ENCODE data around the gene MAG.

The MAG gene

GRCh38 chr19:35267353-35267817 is 24.6 kb upstream of the MAG start:
- Histone ChIP-seq H3K36me3 (ENCODE audit: control insufficient read depth, insufficient read depth, low read length) (peaks cover 15% of the 10 kb centered on the region), H3K4me3 (ENCODE audit: low read length) (peak overlapping the region; percentile 31), H3K4me1 (ENCODE audit: control insufficient read depth, insufficient read depth, low read length) (peaks cover 27% of the 10 kb centered on the region), H3K27me3 (ENCODE audit: control insufficient read depth, insufficient read depth, low read length) (no peaks in the 10 kb centered on the region), H3K9ac (ENCODE audit: low read length) (peak overlapping the region; percentile 83), H3K9me3 (ENCODE audit: control insufficient read depth, low read length) (no peaks in the 10 kb centered on the region)

GRCh38 chr19:35267818-35268535 is 24.0 kb upstream of the MAG start:
- H3K36me3 ChIP-seq (ENCODE audit: control insufficient read depth, insufficient read depth, low read length) = peaks cover 15% of the 10 kb centered on the region
- H3K4me1 ChIP-seq (ENCODE audit: control insufficient read depth, insufficient read depth, low read length) = peaks cover 27% of the 10 kb centered on the region

GRCh38 chr19:35268536-35269437 is 23.2 kb upstream of the MAG start, which contains the start of gene USF2:
TSS of gene USF2 (plus strand) at chr19:35268962. CDS start at chr19:35269102, 140 bp downstream.
- no peaks in the 10 kb centered on the region for H3K9me3 ChIP-seq (ENCODE audit: control insufficient read depth, low read length)
- no peaks in the 10 kb centered on the region for H3K27me3 ChIP-seq (ENCODE audit: control insufficient read depth, insufficient read depth, low read length)
- H3K9ac ChIP-seq (ENCODE audit: low read length) = peak within 1 kb of the TSS; percentile 83
- peaks cover 15% of the 10 kb centered on the region for H3K36me3 ChIP-seq (ENCODE audit: control insufficient read depth, insufficient read depth, low read length)
- H3K4me1 ChIP-seq (ENCODE audit: control insufficient read depth, insufficient read depth, low read length) = peaks cover 27% of the 10 kb centered on the region
- H3K4me3 ChIP-seq (ENCODE audit: low read length) = peak within 1 kb of the TSS; percentile 31

More at GRCh38 chr19:35267818-35268535, 24.0 kb upstream of the MAG start:
- Histone ChIP-seq H3K9ac (ENCODE audit: low read length) (peak overlapping the region; percentile 83), H3K9me3 (ENCODE audit: control insufficient read depth, low read length) (no peaks in the 10 kb centered on the region), H3K27me3 (ENCODE audit: control insufficient read depth, insufficient read depth, low read length) (no peaks in the 10 kb centered on the region), H3K4me3 (ENCODE audit: low read length) (peak overlapping the region; percentile 31)

- Histone ChIP-seq H3K4me1 (ENCODE audit: control insufficient read depth, insufficient read depth, low read length) (peaks cover 27% of the 10 kb centered on the region), H3K27me3 (ENCODE audit: control insufficient read depth, insufficient read depth, low read length) (no peaks in the 10 kb centered on the region), H3K9me3 (ENCODE audit: control insufficient read depth, low read length) (no peaks in the 10 kb centered on the region), H3K4me3 (ENCODE audit: low read length) (no peak overlapping the region), H3K9ac (ENCODE audit: low read length) (peak overlapping the region; percentile 42), H3K36me3 (ENCODE audit: control insufficient read depth, insufficient read depth, low read length) (peaks cover 9% of the 10 kb centered on the region)
Observed at GRCh38 chr19:35269438-35270117, 22.4 kb upstream of the MAG start.

- Histone ChIP-seq H3K9me3 (ENCODE audit: control insufficient read depth, low read length) (no peaks in the 10 kb centered on the region), H3K9ac (ENCODE audit: low read length) (no peak overlapping the region), H3K4me3 (ENCODE audit: low read length) (no peak overlapping the region), H3K27me3 (ENCODE audit: control insufficient read depth, insufficient read depth, low read length) (no peaks in the 10 kb centered on the region), H3K36me3 (ENCODE audit: control insufficient read depth, insufficient read depth, low read length) (peaks cover 9% of the 10 kb centered on the region), H3K4me1 (ENCODE audit: control insufficient read depth, insufficient read depth, low read length) (peaks cover 22% of the 10 kb centered on the region)
Observed at GRCh38 chr19:35270381-35270811, 21.6 kb upstream of the MAG start.

- Histone ChIP-seq H3K36me3 (ENCODE audit: control insufficient read depth, insufficient read depth, low read length) (peaks cover 9% of the 10 kb centered on the region), H3K27me3 (ENCODE audit: control insufficient read depth, insufficient read depth, low read length) (no peaks in the 10 kb centered on the region), H3K9ac (ENCODE audit: low read length) (no peak overlapping the region), H3K4me1 (ENCODE audit: control insufficient read depth, insufficient read depth, low read length) (peaks cover 17% of the 10 kb centered on the region), H3K4me3 (ENCODE audit: low read length) (no peak overlapping the region), H3K9me3 (ENCODE audit: control insufficient read depth, low read length) (no peaks in the 10 kb centered on the region)
Observed at GRCh38 chr19:35271546-35271945, 20.4 kb upstream of the MAG start.

DNA sequence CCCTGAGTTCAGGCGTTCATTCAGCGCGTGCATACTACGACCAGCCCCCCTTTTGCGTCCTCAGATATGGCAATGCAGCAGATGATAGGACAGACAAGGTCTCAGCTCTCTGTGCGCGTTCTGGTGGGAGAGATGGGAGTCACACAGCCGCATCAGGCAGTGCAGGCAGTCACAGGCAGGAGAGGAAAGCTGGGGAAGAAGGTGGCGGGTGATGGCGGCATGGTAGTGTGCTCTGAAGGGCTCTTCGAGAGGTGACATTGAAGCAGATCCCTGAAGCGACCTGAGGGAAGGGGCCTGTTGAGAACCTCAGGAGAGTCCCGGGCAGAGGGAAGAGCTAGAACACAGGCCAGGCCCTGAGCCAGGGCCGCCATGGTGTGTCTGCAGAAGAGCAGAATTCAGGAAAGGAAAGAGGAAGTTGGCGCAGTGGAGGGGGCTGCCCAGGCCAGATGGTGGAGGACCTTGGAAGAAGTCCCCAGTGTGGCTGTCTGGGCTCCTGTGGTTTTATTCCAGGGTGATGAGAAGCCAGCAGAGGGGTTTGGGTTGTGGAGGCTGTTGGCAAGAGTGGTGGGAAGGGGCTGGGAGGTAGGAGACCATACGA is 19.7 kb upstream of the MAG start:
- peaks cover 10% of the 10 kb centered on the region for H3K4me1 ChIP-seq (ENCODE audit: control insufficient read depth, insufficient read depth, low read length)
- no peaks in the 10 kb centered on the region for H3K27me3 ChIP-seq (ENCODE audit: control insufficient read depth, insufficient read depth, low read length)
- no peak overlapping the region for H3K9ac ChIP-seq (ENCODE audit: low read length)
- H3K4me3 ChIP-seq (ENCODE audit: low read length) = no peak overlapping the region
- no peaks in the 10 kb centered on the region for H3K9me3 ChIP-seq (ENCODE audit: control insufficient read depth, low read length)
- peaks cover 9% of the 10 kb centered on the region for H3K36me3 ChIP-seq (ENCODE audit: control insufficient read depth, insufficient read depth, low read length)

DNA sequence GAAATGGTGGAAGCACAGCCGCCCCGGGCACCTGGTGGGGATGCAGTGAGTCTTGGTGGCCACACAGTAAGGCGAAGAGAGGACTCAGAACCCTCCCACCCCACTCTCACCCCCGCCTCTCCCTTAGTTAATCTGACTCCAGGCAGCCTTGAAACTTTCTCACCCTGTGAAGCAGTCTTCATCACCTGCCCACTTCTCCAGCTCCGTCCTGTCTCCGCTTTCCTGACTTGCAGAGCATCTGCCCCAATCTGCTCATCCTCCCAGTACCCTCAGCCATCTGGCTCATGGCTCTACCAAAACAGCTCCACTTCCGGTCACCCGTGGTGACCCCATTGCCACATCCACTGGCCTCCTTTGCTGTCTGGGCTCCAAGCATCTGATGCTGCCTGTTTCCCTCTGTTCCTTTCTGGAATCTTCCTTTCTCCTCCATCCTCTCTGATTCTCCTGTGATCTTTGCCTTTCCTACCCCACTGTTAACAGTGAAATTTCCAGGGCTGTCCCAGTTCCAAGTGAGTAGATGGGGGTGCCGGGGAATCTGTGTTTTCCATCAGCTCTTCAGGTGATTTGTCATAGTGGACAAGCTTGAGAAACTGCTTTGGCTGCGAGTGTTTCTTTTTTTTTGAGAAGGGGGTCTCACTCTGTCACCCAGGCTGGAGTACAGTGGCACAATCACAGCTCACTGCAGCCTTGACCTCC is 18.9 kb upstream of the MAG start:
- Histone ChIP-seq H3K27me3 (ENCODE audit: control insufficient read depth, insufficient read depth, low read length) (no peaks in the 10 kb centered on the region), H3K9me3 (ENCODE audit: control insufficient read depth, low read length) (no peaks in the 10 kb centered on the region), H3K9ac (ENCODE audit: low read length) (no peak overlapping the region), H3K4me1 (ENCODE audit: control insufficient read depth, insufficient read depth, low read length) (peaks cover 5% of the 10 kb centered on the region), H3K4me3 (ENCODE audit: low read length) (no peak overlapping the region), H3K36me3 (ENCODE audit: control insufficient read depth, insufficient read depth, low read length) (peaks cover 9% of the 10 kb centered on the region)

GRCh38 chr19:35273686-35274259 is 18.2 kb upstream of the MAG start:
- Histone ChIP-seq H3K4me1 (ENCODE audit: control insufficient read depth, insufficient read depth, low read length) (peaks cover 5% of the 10 kb centered on the region), H3K9me3 (ENCODE audit: control insufficient read depth, low read length) (no peaks in the 10 kb centered on the region), H3K27me3 (ENCODE audit: control insufficient read depth, insufficient read depth, low read length) (no peaks in the 10 kb centered on the region), H3K36me3 (ENCODE audit: control insufficient read depth, insufficient read depth, low read length) (peaks cover 9% of the 10 kb centered on the region), H3K4me3 (ENCODE audit: low read length) (no peak overlapping the region), H3K9ac (ENCODE audit: low read length) (no peak overlapping the region)

DNA sequence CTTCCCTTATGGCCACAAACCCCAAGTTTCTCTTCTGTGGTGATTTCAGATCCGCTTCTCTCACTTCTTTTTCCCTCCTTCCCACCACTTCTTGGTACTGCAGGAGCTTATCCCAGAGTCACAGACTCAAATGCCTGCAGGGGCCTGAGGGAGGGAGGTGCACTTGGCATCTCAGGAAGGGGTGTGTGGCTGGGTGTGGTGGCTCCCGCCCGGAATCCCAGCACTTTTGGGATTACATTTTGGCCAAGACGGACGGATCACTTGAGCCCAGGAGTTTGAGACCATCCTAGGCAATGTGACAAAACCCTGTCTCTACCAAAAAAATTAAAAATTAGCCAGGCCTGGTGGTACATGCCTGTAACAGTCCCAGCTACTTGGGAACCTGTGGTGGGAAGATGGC is 17.6 kb upstream of the MAG start:
- H3K9ac ChIP-seq (ENCODE audit: low read length) = no peak overlapping the region
- H3K4me3 ChIP-seq (ENCODE audit: low read length) = no peak overlapping the region
- H3K4me1 ChIP-seq (ENCODE audit: control insufficient read depth, insufficient read depth, low read length) = peaks cover 5% of the 10 kb centered on the region
- peaks cover 9% of the 10 kb centered on the region for H3K36me3 ChIP-seq (ENCODE audit: control insufficient read depth, insufficient read depth, low read length)
- H3K27me3 ChIP-seq (ENCODE audit: control insufficient read depth, insufficient read depth, low read length) = no peaks in the 10 kb centered on the region
- no peaks in the 10 kb centered on the region for H3K9me3 ChIP-seq (ENCODE audit: control insufficient read depth, low read length)

Measured in mucosa of stomach (tissue), 1 donor.